GM23338 (cell line): Measurements from ENCODE around the gene MYO5B. TPM values are rescaled to one million over a fixed set of nuclear protein-coding genes. Genes with fewer than 3 reads are reported as not detected.

Experiments
- ATAC-seq: fragments of 200-7000 bp; cut with Tn5 transposase; 3 replicates; pipeline ENCODE4 v1.9.1; 2020
- DNase-seq: peaks from one replicate; pipeline ENCODE4 v3.0.0-alpha.2; 2015; ENCODE audit warnings: low spot score
- H2AFZ ChIP-seq: fragments of 200-600 bp; sonication (generic); 2 replicates; pipeline ENCODE4 v1.8.0; 2016; ENCODE audit warnings: antibody characterized with exemption, mild to moderate bottlenecking, moderate library complexity
- H3F3A ChIP-seq: fragments of 200-600 bp; sonication (generic); replicated peaks from 2 replicates; pipeline ENCODE4 v1.8.0; 2017; ENCODE audit warnings: antibody characterized with exemption, mixed run types, low read depth
- H3K27ac ChIP-seq: fragments of 200-600 bp; sonication (generic); 2 replicates; pipeline ENCODE4 v1.6.1; 2016; ENCODE audit warnings: low read depth
- H3K27me3 ChIP-seq: fragments of 200-600 bp; sonication (generic); 2 replicates; pipeline ENCODE4 v1.8.0; 2016; ENCODE audit warnings: mild to moderate bottlenecking, mixed run types, moderate library complexity; ENCODE audit not compliant: insufficient read depth
- H3K36me3 ChIP-seq: fragments of 200-600 bp; sonication (generic); 2 replicates; pipeline ENCODE4 v1.8.0; 2016; ENCODE audit warnings: mild to moderate bottlenecking; ENCODE audit not compliant: insufficient read depth
- H3K4me1 ChIP-seq: fragments of 200-600 bp; sonication (generic); 2 replicates; pipeline ENCODE4 v1.8.0; 2016; ENCODE audit warnings: mild to moderate bottlenecking, moderate library complexity; ENCODE audit not compliant: insufficient read depth
- H3K4me2 ChIP-seq: fragments of 200-600 bp; sonication (generic); 2 replicates; pipeline ENCODE4 v1.7.1; 2017; ENCODE audit warnings: mixed run types
- H3K4me3 ChIP-seq: fragments of 200-600 bp; sonication (generic); 2 replicates; pipeline ENCODE4 v1.6.1; 2016; ENCODE audit warnings: mixed run types
- H3K79me2 ChIP-seq: fragments of 200-600 bp; sonication (generic); replicated peaks from 2 replicates; pipeline ENCODE4 v1.8.0; 2017; ENCODE audit warnings: mild to moderate bottlenecking; ENCODE audit not compliant: insufficient read depth
- H3K9me2 ChIP-seq: fragments of 200-600 bp; sonication (generic); 2 replicates; pipeline ENCODE4 v1.8.0; 2017; ENCODE audit not compliant: insufficient read depth
- H4K20me1 ChIP-seq: fragments of 200-600 bp; sonication (generic); replicated peaks from 2 replicates; pipeline ENCODE4 v1.8.0; 2017; ENCODE audit warnings: mild to moderate bottlenecking; ENCODE audit not compliant: insufficient read depth
- H3K27ac Mint-ChIP-seq: 2 replicates; pipeline ENCODE4 v1.8.0; 2020; ENCODE audit warnings: inconsistent platforms, mild to moderate bottlenecking, moderate library complexity, mixed read lengths
- H3K27me3 Mint-ChIP-seq: 3 replicates; pipeline ENCODE4 v1.8.0; 2022; ENCODE audit warnings: low read depth, mild to moderate bottlenecking, moderate library complexity, mixed read lengths, inconsistent platforms; ENCODE audit not compliant: insufficient read depth, poor library complexity
- H3K36me3 Mint-ChIP-seq: 3 replicates; pipeline ENCODE4 v1.8.0; 2021; ENCODE audit warnings: low read depth, mild to moderate bottlenecking, inconsistent platforms, moderate library complexity, mixed read lengths
- H3K4me1 Mint-ChIP-seq: 3 replicates; pipeline ENCODE4 v1.8.0; 2020; ENCODE audit warnings: mild to moderate bottlenecking, inconsistent platforms, mixed read lengths
- H3K4me3 Mint-ChIP-seq: 3 replicates; pipeline ENCODE4 v1.8.0; 2021; ENCODE audit warnings: moderate library complexity, mild to moderate bottlenecking, inconsistent platforms, mixed read lengths
- H3K9me3 Mint-ChIP-seq: 3 replicates; pipeline ENCODE4 v1.8.0; 2020; ENCODE audit warnings: moderate library complexity, mild to moderate bottlenecking, inconsistent platforms, mixed read lengths
- CREB1 ChIP-seq: fragments of 250-450 bp; sonication (Bioruptor Pico); IDR thresholded peaks from 2 replicates; pipeline ENCODE4 v1.5.0; 2020; ENCODE audit warnings: low read depth, mild to moderate bottlenecking, moderate library complexity
- ETS1 ChIP-seq: IDR thresholded peaks from 2 replicates; pipeline ENCODE4 v1.6.1; 2016; ENCODE audit warnings: antibody characterized with exemption
- EZH2 ChIP-seq: fragments of 200-600 bp; sonication (generic); IDR thresholded peaks from one replicate; pipeline ENCODE4 v1.8.0; 2017; ENCODE audit warnings: antibody characterized with exemption, mild to moderate bottlenecking, low read depth; ENCODE audit not compliant: unreplicated experiment
- EZH2phosphoT487 ChIP-seq: fragments of 200-600 bp; sonication (generic); IDR thresholded peaks from one replicate; pipeline ENCODE4 v1.8.1; 2018; ENCODE audit warnings: antibody characterized with exemption; ENCODE audit not compliant: unreplicated experiment
- POLR2AphosphoS5 ChIP-seq: IDR thresholded peaks from 2 replicates; pipeline ENCODE4 v1.6.1; 2016; ENCODE audit warnings: antibody characterized with exemption, low read depth
- STAT1 ChIP-seq: IDR thresholded peaks from one replicate; pipeline ENCODE4 v1.6.1; 2016; ENCODE audit warnings: antibody characterized with exemption; ENCODE audit not compliant: unreplicated experiment
- ZNF114 ChIP-seq: fragments of 250-450 bp; sonication (Bioruptor Pico); IDR thresholded peaks from 2 replicates; pipeline ENCODE4 v1.5.0; 2020; ENCODE audit warnings: mild to moderate bottlenecking, moderate library complexity
- ZNF462 ChIP-seq: fragments of 250-450 bp; sonication (Bioruptor Pico); IDR thresholded peaks from 2 replicates; pipeline ENCODE4 v1.5.0; 2020; ENCODE audit warnings: mild to moderate bottlenecking, moderate library complexity
- polyA plus RNA-seq: library from polyadenylated mRNA; unstranded; fragments of >200 nt; fragmentation: Nextera tagmentation; extraction: Ambion mirVana; gene quantifications from 2 replicates; pipeline ENCODE4 v1.2.1, GENCODE V29; 2016
- total RNA-seq: library from RNA; depleted of rRNA; stranded (reverse); fragments of >200 nt; shearing (Covaris generic); gene quantifications from 2 replicates; pipeline ENCODE4 v1.2.3, GENCODE V29; 2014
- TF ChIP-seq, protein P1 (sequence below): IDR thresholded peaks from one replicate; pipeline ENCODE4 v1.6.1; 2018; ENCODE audit warnings: antibody characterized with exemption; ENCODE audit not compliant: unreplicated experiment

The MYO5B gene
- total and polyA plus RNA-seq, 2 experiments from 2014 or later, result 3.2 to 19.1 TPM

GRCh38 chr18:50190236-50190635 lies 4.7 kb downstream of the MYO5B start:
- no peak overlapping the region for H3K27ac Mint-ChIP-seq
- H3K27me3 ChIP-seq, result peaks cover 48% of the 10 kb centered on the region
- no peak overlapping the region for H3K4me3 Mint-ChIP-seq
- H3K4me1 Mint-ChIP-seq, result peaks cover 6% of the 10 kb centered on the region; the same call in 2 of the 3 replicates
- H3K27ac ChIP-seq, result no peak overlapping the region
- no peak overlapping the region for H2AFZ ChIP-seq
- H3K4me3 ChIP-seq, result no peak overlapping the region
- no peak overlapping the region for H3K4me2 ChIP-seq
- H3K9me3 Mint-ChIP-seq, result no peaks in the 10 kb centered on the region
- H3K36me3 Mint-ChIP-seq, result no peaks in the 10 kb centered on the region
- H3K36me3 ChIP-seq, result no peaks in the 10 kb centered on the region
- H3K9me2 ChIP-seq, result no peaks in the 10 kb centered on the region
- H3K4me1 ChIP-seq, result peaks cover 10% of the 10 kb centered on the region; the same call in 1 of the 2 replicates
- no peak for TF ChIP-seq ZNF462 (CRISPR knock-in tag)
- no peak for TF ChIP-seq EZH2
- no peak for TF ChIP-seq ZNF114 (CRISPR knock-in tag)
- peaks cover 28% of the 10 kb centered on the region for H3K27me3 Mint-ChIP-seq
- DNase-seq (no peak), ATAC-seq (no peak)
- H4K20me1 ChIP-seq, result peaks cover 5% of the 10 kb centered on the region; the same call in 1 of the 2 replicates
- H3K79me2 ChIP-seq, result no peaks in the 10 kb centered on the region
- no peaks in the 10 kb centered on the region for H3F3A ChIP-seq

GRCh38 chr18:50189160-50189559 lies 5.8 kb downstream of the MYO5B start:
- H3K4me3 Mint-ChIP-seq, result no peak overlapping the region
- Histone ChIP-seq H3K9me2 (no peaks in the 10 kb centered on the region), H3K36me3 (no peaks in the 10 kb centered on the region), H3K4me2 (no peak overlapping the region), H3K4me1 (peaks cover 10% of the 10 kb centered on the region; the same call in 1 of the 2 replicates), H4K20me1 (peaks cover 5% of the 10 kb centered on the region; the same call in 1 of the 2 replicates), H3K27me3 (peaks cover 41% of the 10 kb centered on the region), H3K79me2 (no peaks in the 10 kb centered on the region), H3K27ac (no peak overlapping the region), H2AFZ (no peak overlapping the region), H3F3A (no peaks in the 10 kb centered on the region), H3K4me3 (no peak overlapping the region)
- DNase-seq (no peak), ATAC-seq (no peak)
- H3K36me3 Mint-ChIP-seq, result no peaks in the 10 kb centered on the region
- no peaks in the 10 kb centered on the region for H3K9me3 Mint-ChIP-seq
- peaks cover 7% of the 10 kb centered on the region; the same call in 2 of the 3 replicates for H3K4me1 Mint-ChIP-seq
- H3K27ac Mint-ChIP-seq, result no peak overlapping the region
- peaks cover 27% of the 10 kb centered on the region for H3K27me3 Mint-ChIP-seq
- no peak for TF ChIP-seq EZH2phosphoT487
- TF ChIP-seq POLR2AphosphoS5, result no peak
- TF ChIP-seq ETS1, result no peak
- no peak for TF ChIP-seq ZNF114 (CRISPR knock-in tag)
- TF ChIP-seq CREB1, result no peak
- TF ChIP-seq STAT1, result no peak
- TF ChIP-seq, protein P1, sequence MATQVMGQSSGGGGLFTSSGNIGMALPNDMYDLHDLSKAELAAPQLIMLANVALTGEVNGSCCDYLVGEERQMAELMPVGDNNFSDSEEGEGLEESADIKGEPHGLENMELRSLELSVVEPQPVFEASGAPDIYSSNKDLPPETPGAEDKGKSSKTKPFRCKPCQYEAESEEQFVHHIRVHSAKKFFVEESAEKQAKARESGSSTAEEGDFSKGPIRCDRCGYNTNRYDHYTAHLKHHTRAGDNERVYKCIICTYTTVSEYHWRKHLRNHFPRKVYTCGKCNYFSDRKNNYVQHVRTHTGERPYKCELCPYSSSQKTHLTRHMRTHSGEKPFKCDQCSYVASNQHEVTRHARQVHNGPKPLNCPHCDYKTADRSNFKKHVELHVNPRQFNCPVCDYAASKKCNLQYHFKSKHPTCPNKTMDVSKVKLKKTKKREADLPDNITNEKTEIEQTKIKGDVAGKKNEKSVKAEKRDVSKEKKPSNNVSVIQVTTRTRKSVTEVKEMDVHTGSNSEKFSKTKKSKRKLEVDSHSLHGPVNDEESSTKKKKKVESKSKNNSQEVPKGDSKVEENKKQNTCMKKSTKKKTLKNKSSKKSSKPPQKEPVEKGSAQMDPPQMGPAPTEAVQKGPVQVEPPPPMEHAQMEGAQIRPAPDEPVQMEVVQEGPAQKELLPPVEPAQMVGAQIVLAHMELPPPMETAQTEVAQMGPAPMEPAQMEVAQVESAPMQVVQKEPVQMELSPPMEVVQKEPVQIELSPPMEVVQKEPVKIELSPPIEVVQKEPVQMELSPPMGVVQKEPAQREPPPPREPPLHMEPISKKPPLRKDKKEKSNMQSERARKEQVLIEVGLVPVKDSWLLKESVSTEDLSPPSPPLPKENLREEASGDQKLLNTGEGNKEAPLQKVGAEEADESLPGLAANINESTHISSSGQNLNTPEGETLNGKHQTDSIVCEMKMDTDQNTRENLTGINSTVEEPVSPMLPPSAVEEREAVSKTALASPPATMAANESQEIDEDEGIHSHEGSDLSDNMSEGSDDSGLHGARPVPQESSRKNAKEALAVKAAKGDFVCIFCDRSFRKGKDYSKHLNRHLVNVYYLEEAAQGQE, result no peak
